Thyroid gland (tissue), 4 donors: ENCODE results near the gene DNAJA3.

Source experiments
- POLR2A ChIP-seq, 2 donors: fragments of 450-650 bp; IDR thresholded peaks; one replicate each; pipeline ENCODE4 v1.6.1; 2017; ENCODE audit warnings: antibody characterized with exemption in 2 of 2, mild to moderate bottlenecking in 2 of 2, moderate library complexity in 1 of 2
- TF ChIP-seq, protein P1 (sequence below), 6 experiments: fragments of 200-600 bp in 3 of 6; fragments of 450-650 bp in 3 of 6; sonication (generic) in 3 of 6; IDR thresholded peaks; one replicate each; pipeline ENCODE4 v1.5.1; 2016 to 2019; ENCODE audit warnings: antibody characterized with exemption in 6 of 6, mild to moderate bottlenecking in 2 of 6, inconsistent platforms in 1 of 6, moderate library complexity in 1 of 6

DNA sequence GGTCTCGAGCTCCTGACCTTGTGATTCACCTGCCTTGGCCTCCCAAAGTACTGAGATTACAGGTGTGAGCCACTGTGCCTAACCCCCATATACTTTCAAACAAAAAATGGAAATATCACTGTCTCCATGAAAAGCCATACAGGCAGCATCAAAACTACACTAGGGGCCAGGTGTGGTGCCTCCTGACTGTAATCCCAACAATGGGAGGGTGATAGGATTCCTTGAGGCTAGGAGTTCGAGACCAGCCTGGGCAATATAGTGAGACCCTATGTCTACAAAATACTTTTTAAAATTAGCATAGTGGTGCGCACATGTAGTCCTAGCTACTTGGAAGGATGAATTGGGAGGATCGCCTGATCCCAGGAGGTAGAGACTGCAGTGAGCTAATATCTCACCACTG, 66.2 kb downstream of the DNAJA3 start:
- no peak for TF ChIP-seq POLR2A (IDR thresholded peaks at IDR 0.05)
- TF ChIP-seq, protein P1, sequence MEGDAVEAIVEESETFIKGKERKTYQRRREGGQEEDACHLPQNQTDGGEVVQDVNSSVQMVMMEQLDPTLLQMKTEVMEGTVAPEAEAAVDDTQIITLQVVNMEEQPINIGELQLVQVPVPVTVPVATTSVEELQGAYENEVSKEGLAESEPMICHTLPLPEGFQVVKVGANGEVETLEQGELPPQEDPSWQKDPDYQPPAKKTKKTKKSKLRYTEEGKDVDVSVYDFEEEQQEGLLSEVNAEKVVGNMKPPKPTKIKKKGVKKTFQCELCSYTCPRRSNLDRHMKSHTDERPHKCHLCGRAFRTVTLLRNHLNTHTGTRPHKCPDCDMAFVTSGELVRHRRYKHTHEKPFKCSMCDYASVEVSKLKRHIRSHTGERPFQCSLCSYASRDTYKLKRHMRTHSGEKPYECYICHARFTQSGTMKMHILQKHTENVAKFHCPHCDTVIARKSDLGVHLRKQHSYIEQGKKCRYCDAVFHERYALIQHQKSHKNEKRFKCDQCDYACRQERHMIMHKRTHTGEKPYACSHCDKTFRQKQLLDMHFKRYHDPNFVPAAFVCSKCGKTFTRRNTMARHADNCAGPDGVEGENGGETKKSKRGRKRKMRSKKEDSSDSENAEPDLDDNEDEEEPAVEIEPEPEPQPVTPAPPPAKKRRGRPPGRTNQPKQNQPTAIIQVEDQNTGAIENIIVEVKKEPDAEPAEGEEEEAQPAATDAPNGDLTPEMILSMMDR (IDR thresholded peaks at IDR 0.05), result no peak
